Neural cell (in vitro differentiated cells): ENCODE data around the gene SOX30. TPM values are rescaled to one million over a fixed set of nuclear protein-coding genes. Genes with fewer than 3 reads are reported as not detected.

ENCODE experiments used
- H2AFZ ChIP-seq: fragments of 200-600, 300-800 bp; sonication (generic), shearing (Covaris generic); 2 replicates; pipeline ENCODE4 v1.6.0; 2014; ENCODE audit warnings: low read depth, mild to moderate bottlenecking, antibody characterized with exemption, low read length, moderate library complexity
- H3F3A ChIP-seq: fragments of 200-600 bp; shearing (Covaris generic); 2 replicates; pipeline ENCODE4 v1.6.1; 2016; ENCODE audit warnings: mild to moderate bottlenecking, moderate library complexity, mixed read lengths, antibody characterized with exemption, low read length; ENCODE audit not compliant: insufficient read depth, poor library complexity, severe bottlenecking
- H3K27ac ChIP-seq: fragments of 200-600, 300-800 bp; sonication (generic), shearing (Covaris generic); 2 replicates; pipeline ENCODE4 v1.5.1; 2014; ENCODE audit warnings: mild to moderate bottlenecking, low read length, moderate library complexity
- H3K27me3 ChIP-seq: fragments of 300-800, 200-600 bp; sonication (generic), shearing (Covaris generic); 2 replicates; pipeline ENCODE4 v1.6.0; 2014; ENCODE audit warnings: mild to moderate bottlenecking, low read depth, low read length, moderate library complexity; ENCODE audit not compliant: insufficient read depth
- H3K36me3 ChIP-seq: fragments of 300-800, 200-600 bp; sonication (generic), shearing (Covaris generic); 2 replicates; pipeline ENCODE4 v1.5.1; 2014; ENCODE audit warnings: mild to moderate bottlenecking, antibody characterized with exemption, low read length, moderate library complexity; ENCODE audit not compliant: insufficient read depth
- H3K4me2 ChIP-seq: fragments of 300-800, 200-600 bp; sonication (generic), shearing (Covaris generic); 2 replicates; pipeline ENCODE4 v1.6.0; 2014; ENCODE audit warnings: mild to moderate bottlenecking, low read length
- H3K4me3 ChIP-seq: fragments of 300-800, 200-600 bp; sonication (generic), shearing (Covaris generic); 2 replicates; pipeline ENCODE4 v1.5.1; 2014; ENCODE audit warnings: mild to moderate bottlenecking, low read length, moderate library complexity
- H3K79me2 ChIP-seq: fragments of 200-600 bp; shearing (Covaris generic); replicated peaks from 2 replicates; pipeline ENCODE4 v1.6.0; 2014; ENCODE audit warnings: mild to moderate bottlenecking, low read length, moderate library complexity; ENCODE audit not compliant: insufficient read depth
- H3K9ac ChIP-seq: fragments of 300-800, 200-600 bp; sonication (generic), shearing (Covaris generic); 2 replicates; pipeline ENCODE4 v1.6.1; 2016; ENCODE audit warnings: mild to moderate bottlenecking, low read length, mixed read lengths
- H3K9me2 ChIP-seq: fragments of 200-600 bp; shearing (Covaris generic); 2 replicates; pipeline ENCODE4 v1.6.1; 2016; ENCODE audit warnings: mild to moderate bottlenecking, low read length, mixed read lengths; ENCODE audit not compliant: insufficient read depth
- H3K9me3 ChIP-seq: fragments of 200-600, 300-800 bp; sonication (generic), shearing (Covaris generic); 2 replicates; pipeline ENCODE4 v1.6.1; 2016; ENCODE audit warnings: mild to moderate bottlenecking, mixed run types, low read length, moderate library complexity, mixed read lengths
- H4K20me1 ChIP-seq: fragments of 200-600 bp; shearing (Covaris generic); 2 replicates; pipeline ENCODE4 v1.6.1; 2016; ENCODE audit warnings: mild to moderate bottlenecking, mixed run types; ENCODE audit not compliant: insufficient read depth
- CTCF ChIP-seq: fragments of 450-650 bp; IDR thresholded peaks from 2 replicates; pipeline ENCODE4 v1.5.1; 2014; ENCODE audit warnings: antibody characterized with exemption, mild to moderate bottlenecking, moderate library complexity; ENCODE audit not compliant: poor library complexity, severe bottlenecking
- EP300 ChIP-seq: fragments of 450-650 bp; conservative IDR thresholded peaks from 2 replicates; pipeline ENCODE4 v1.6.1; 2014; ENCODE audit warnings: antibody characterized with exemption, mild to moderate bottlenecking, moderate library complexity; ENCODE audit not compliant: poor library complexity, severe bottlenecking
- EZH2 ChIP-seq: fragments of 200-600, 300-800 bp; shearing (Covaris generic), sonication (generic); IDR thresholded peaks from 2 replicates; pipeline ENCODE4 v1.6.1; 2014; ENCODE audit warnings: antibody characterized with exemption, low read length, borderline replicate concordance, mild to moderate bottlenecking; ENCODE audit not compliant: insufficient read depth, poor library complexity, severe bottlenecking
- MXI1 ChIP-seq: fragments of 450-650 bp; conservative IDR thresholded peaks from 2 replicates; pipeline ENCODE4 v1.6.1; 2014; ENCODE audit warnings: antibody characterized with exemption, mild to moderate bottlenecking; ENCODE audit not compliant: poor library complexity, severe bottlenecking
- POLR2AphosphoS5 ChIP-seq: IDR thresholded peaks from 2 replicates; pipeline ENCODE4 v1.6.1; 2012
- RAD21 ChIP-seq: fragments of 450-650 bp; conservative IDR thresholded peaks from 2 replicates; pipeline ENCODE4 v1.6.1; 2014; ENCODE audit warnings: antibody characterized with exemption, mild to moderate bottlenecking, moderate library complexity
- REST ChIP-seq: IDR thresholded peaks from 2 replicates; pipeline ENCODE4 v1.6.1; 2012; ENCODE audit warnings: borderline replicate concordance
- SMC3 ChIP-seq: fragments of 450-650 bp; conservative IDR thresholded peaks from 2 replicates; pipeline ENCODE4 v1.6.1; 2014; ENCODE audit warnings: antibody characterized with exemption, mild to moderate bottlenecking, moderate library complexity; ENCODE audit not compliant: poor library complexity
- TAF1 ChIP-seq: IDR thresholded peaks from 2 replicates; pipeline ENCODE4 v1.6.1; 2012; ENCODE audit warnings: low read depth
- polyA plus RNA-seq: library from polyadenylated mRNA; depleted of rRNA; stranded (reverse); fragments of >200 nt; gene quantifications from 2 replicates; pipeline ENCODE4 v1.2.3, GENCODE V29; 2014

SOX30 gene
- polyA plus RNA-seq, 1 donor from 2014 or later: not detected

GRCh38 chr5:157671592-157672330 lies 19.5 kb upstream of the SOX30 start:
- Histone ChIP-seq H3K9me3 (peaks cover 7% of the 10 kb centered on the region), H4K20me1 (no peaks in the 10 kb centered on the region), H3K4me2 (no peak overlapping the region), H3K36me3 (no peaks in the 10 kb centered on the region), H3K9ac (no peak overlapping the region), H3K27me3 (no peaks in the 10 kb centered on the region), H3K9me2 (no peaks in the 10 kb centered on the region), H3K4me3 (no peak overlapping the region), H2AFZ (no peak overlapping the region), H3K79me2 (no peaks in the 10 kb centered on the region), H3F3A (no peaks in the 10 kb centered on the region), H3K27ac (no peak overlapping the region)
- TF ChIP-seq EZH2: no peak
- TF ChIP-seq MXI1: no peak
- no peak for TF ChIP-seq CTCF
- TF ChIP-seq EP300: no peak
- TF ChIP-seq RAD21: no peak
- TF ChIP-seq POLR2AphosphoS5: no peak
- TF ChIP-seq TAF1: no peak
- no peak for TF ChIP-seq SMC3
- TF ChIP-seq REST: no peak

- TF ChIP-seq SMC3: no peak
- TF ChIP-seq POLR2AphosphoS5: no peak
- TF ChIP-seq REST: no peak
- no peak for TF ChIP-seq EZH2
- no peak for TF ChIP-seq EP300
- TF ChIP-seq TAF1: no peak
- no peak for TF ChIP-seq CTCF
- no peak for TF ChIP-seq MXI1
- no peaks in the 10 kb centered on the region for H4K20me1 ChIP-seq
- H3K9me2 ChIP-seq: no peaks in the 10 kb centered on the region
- no peak within 1 kb of the TSS for H3K4me3 ChIP-seq
- no peak within 1 kb of the TSS for H3K27ac ChIP-seq
- no peaks in the 10 kb centered on the region for H3K79me2 ChIP-seq
- H3K9ac ChIP-seq: no peak within 1 kb of the TSS
- no peaks in the 10 kb centered on the region for H3K36me3 ChIP-seq
- no peak within 1 kb of the TSS for H2AFZ ChIP-seq
- H3K4me2 ChIP-seq: no peak within 1 kb of the TSS
- H3K27me3 ChIP-seq: no peaks in the 10 kb centered on the region
- no peaks in the 10 kb centered on the region for H3F3A ChIP-seq
- H3K9me3 ChIP-seq: peaks cover 7% of the 10 kb centered on the region
Measured at GRCh38 chr5:157670662-157671591, 18.7 kb upstream of the SOX30 start, which contains the start of gene C5orf52. Gene C5orf52, plus strand, starts transcription at chr5:157671533. Its CDS starts 82 bp downstream, at chr5:157671615.
